NCI-H524 treated with DMSO at 0.1 percent for 48 hours (cell line): ENCODE data around the gene FBXO34.

ENCODE experiments used
- DNase-seq: peaks from one replicate; lab custom pipeline; 2025; lab: John Stamatoyannopoulos, UW

The FBXO34 gene, protein sequence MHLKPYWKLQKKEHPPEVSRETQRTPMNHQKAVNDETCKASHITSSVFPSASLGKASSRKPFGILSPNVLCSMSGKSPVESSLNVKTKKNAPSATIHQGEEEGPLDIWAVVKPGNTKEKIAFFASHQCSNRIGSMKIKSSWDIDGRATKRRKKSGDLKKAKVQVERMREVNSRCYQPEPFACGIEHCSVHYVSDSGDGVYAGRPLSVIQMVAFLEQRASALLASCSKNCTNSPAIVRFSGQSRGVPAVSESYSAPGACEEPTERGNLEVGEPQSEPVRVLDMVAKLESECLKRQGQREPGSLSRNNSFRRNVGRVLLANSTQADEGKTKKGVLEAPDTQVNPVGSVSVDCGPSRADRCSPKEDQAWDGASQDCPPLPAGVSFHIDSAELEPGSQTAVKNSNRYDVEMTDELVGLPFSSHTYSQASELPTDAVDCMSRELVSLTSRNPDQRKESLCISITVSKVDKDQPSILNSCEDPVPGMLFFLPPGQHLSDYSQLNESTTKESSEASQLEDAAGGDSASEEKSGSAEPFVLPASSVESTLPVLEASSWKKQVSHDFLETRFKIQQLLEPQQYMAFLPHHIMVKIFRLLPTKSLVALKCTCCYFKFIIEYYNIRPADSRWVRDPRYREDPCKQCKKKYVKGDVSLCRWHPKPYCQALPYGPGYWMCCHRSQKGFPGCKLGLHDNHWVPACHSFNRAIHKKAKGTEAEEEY

GRCh38 chr14:55270832-55271571 lies at the start of gene FBXO34:
Gene FBXO34 (plus strand): TSS chr14:55271421. CDS start chr14:55350391, 78,970 bp downstream.
- peak; percentile 93 for DNase-seq

GRCh38 chr14:55221968-55222367 lies 49.3 kb upstream of the FBXO34 start:
- no peak for DNase-seq

- DNase-seq = no peak
Observed at GRCh38 chr14:55223364-55223763, 47.9 kb upstream of the FBXO34 start.

DNA sequence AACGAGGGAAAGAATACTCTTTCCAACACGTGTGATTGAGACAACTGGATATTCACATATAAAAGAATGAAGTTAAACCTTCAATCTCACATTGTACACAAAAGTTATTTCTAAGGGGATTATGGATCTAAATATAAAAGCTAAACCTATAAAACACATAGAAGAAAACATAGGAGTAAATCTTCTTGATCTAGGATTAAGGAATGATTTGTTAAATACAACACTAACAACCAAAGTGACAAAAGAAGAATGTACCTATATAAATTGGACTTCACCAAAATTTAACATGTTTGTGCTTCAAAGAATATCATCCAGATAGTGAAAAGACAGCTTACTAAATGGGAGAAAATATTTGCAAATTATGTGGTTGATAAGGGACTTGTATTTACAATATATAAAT lies 43.0 kb upstream of the FBXO34 start:
- no peak for DNase-seq

GRCh38 chr14:55233591-55233990 lies 37.6 kb upstream of the FBXO34 start:
- DNase-seq = no peak

DNA sequence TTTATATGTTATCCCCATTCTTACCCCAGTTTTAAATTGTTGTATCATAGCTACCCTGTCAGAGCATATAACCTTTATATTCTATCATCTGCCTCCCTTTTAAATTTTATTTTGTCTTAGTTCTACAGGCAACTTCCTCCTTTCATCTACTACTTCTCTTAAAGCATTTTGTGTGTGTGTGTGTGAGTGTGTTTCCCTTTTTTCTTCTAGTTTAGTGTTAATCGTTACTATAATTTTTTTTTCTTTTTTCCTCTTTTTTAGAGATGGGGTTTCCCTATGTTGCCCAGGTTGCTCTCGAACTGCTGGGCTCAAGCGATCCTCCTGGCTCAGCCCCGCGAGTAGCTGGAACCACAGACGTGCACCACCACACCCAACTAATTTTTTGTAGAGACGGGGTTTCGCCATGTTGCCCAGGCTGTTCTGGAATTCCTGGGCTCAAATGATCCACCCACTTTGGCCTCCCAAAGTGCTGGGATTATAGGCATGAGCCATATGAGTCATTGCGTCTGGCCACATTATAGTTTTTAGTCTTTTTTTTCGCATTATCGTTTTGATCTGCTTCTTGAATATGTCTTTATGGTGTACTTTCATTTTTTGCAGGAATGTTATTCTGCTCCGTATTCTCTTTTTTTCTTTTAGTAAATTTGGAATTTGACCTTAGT lies 33.1 kb upstream of the FBXO34 start:
- no peak for DNase-seq

DNA sequence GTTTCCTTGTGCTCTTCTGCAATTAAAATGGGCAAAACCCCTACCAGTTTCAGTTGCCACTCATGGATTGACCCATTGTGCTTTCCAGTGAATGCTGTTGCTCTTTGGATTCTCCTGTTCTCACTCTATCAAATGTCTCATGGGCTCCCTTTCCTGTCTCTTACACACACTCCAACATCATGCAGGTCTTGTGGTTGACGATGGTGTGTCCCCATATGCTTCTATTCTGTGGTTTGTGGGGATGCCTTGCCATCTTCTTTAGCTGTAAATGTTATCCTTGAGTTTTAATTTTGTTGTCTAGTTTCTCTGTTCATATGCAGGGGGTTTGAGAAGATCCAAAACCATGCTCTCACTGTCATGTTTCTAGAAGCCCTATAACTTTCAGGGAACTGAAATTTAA lies 31.9 kb upstream of the FBXO34 start:
- DNase-seq = no peak

- no peak for DNase-seq
Observed at GRCh38 chr14:55240526-55241178, 30.6 kb upstream of the FBXO34 start.

DNA sequence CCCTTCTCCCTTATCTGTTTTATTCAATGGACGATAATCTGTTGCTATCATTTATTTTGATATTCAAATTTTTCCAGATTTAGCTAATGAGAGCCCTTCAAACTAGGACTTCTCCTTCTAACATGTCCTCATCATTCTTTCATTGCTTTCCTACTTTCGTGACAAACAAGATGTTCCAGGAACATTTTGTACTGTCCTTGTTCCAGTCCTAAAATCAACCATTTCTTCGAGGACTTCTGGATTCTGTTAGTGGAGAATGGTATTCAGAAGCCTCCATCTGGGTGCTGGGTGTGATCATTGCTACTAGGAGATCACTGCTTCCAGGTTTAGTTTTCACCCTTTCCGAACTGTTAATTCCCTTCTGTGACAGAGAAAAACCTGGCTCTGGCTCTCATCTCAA lies 29.5 kb upstream of the FBXO34 start:
- peak; percentile 43 for DNase-seq

- DNase-seq = no peak
Observed at GRCh38 chr14:55243386-55243785, 27.8 kb upstream of the FBXO34 start.

DNA sequence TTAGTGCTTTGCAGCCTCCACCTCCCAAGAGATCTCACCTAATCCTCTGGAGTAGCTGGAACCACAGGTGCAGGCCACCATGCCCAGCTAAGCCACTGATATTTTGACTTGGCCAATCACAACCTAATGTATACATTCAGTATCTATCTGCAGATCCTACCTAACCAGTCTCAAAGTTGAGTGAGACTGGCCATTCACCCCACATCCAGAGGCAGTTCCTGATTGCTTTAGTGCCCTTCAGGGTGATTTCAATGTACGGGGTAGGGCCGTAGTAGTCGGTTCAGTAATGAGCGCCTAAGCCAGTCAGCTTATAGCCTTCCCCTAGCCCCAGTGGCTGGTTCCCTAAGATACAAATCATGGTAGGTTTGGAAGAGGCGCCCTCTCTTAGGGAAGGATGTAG lies 27.4 kb upstream of the FBXO34 start:
- no peak for DNase-seq

DNA sequence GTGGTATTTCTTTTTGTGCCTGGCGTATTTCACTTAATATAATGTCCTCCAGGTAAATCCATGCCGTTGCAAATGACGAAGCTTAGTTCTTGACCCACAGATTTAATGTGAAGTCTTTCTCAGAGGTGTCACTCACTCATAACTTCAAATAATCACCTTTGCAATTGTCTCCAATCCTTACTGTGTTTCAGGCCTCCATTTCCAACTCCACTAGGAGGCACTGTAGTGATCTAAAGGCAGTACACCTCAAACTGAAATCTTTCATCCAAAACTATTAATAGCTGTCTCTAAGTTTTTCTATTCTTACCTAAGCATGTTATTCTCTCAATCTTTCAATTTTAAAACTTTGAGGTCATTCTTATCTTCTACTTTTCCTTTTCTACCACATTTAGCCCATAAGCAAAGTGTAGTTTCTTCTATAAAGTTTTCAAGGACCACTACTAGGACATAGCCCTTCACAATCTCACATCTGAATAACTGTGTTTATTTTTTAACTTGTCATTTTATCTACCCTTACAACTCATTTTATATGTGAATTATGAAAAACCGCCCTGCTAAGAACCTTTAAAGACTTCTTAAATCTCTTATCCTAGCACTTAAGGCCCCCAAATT lies 25.5 kb upstream of the FBXO34 start:
- no peak for DNase-seq

DNA sequence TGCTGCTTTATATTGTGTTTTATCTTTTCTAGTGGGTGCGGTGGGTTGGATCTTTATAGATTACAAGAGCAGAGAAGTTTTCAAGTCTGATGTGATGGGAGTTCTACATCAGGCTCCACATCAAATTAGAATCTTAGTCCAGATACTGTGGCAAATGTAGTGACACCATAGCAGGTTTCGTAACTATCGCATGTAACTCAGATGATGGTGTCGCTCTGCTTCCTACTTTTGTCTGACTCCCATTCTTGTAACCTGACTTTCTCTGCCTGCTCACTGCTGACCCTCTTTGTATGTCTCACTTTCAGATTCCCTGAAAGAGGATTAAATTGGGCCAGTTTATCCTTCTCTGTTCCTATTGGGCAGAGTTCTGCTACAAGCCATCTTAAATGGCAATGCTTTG lies 22.8 kb upstream of the FBXO34 start:
- DNase-seq = no peak

DNA sequence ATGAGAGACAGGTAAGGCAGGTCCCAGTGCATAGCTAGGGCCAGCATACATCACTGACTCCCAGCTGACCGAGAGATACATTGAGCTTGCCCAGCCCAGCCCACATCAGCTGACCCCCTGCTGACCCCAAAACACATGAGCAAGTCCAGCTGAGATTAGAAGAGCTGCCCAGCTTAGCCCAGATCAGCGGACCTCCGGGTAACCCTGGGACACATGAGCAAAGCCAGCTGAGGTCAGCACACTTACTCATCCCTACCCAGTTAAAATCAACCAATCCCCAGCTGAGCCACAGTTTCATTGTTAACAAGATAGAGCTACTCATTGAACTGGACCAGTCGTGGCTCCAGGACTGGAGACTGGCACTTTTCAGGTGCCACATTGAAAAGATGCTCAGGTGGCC lies 21.8 kb upstream of the FBXO34 start:
- no peak for DNase-seq

- no peak for DNase-seq
Observed at GRCh38 chr14:55253276-55253675, 17.9 kb upstream of the FBXO34 start.

- DNase-seq = no peak
Observed at GRCh38 chr14:55254581-55254980, 16.6 kb upstream of the FBXO34 start.

- no peak for DNase-seq
Observed at GRCh38 chr14:55255979-55256378, 15.2 kb upstream of the FBXO34 start.

- peak; percentile 96 for DNase-seq
Observed at GRCh38 chr14:55256586-55256985, 14.6 kb upstream of the FBXO34 start.

GRCh38 chr14:55265197-55265596 lies 6.0 kb upstream of the FBXO34 start:
- DNase-seq = no peak

DNA sequence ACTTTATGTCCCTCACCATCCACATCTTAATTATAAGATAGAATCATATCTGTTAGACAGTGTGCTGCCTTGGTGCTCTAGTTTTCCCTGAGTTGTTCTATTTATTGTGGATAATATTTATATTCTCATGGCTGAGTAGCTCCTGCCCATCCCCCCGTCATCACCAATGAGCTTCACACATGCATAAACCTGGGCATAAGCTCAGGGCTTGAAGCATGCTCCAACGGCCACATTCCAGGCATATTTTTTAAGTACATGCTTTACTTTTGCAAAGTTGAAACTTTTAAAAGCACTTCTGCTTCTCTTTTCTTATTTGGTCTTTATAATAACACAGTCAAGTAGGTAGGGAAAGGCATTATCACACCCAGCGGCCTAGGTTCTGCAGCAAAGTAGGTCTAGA lies 3.4 kb upstream of the FBXO34 start:
- no peak for DNase-seq

DNA sequence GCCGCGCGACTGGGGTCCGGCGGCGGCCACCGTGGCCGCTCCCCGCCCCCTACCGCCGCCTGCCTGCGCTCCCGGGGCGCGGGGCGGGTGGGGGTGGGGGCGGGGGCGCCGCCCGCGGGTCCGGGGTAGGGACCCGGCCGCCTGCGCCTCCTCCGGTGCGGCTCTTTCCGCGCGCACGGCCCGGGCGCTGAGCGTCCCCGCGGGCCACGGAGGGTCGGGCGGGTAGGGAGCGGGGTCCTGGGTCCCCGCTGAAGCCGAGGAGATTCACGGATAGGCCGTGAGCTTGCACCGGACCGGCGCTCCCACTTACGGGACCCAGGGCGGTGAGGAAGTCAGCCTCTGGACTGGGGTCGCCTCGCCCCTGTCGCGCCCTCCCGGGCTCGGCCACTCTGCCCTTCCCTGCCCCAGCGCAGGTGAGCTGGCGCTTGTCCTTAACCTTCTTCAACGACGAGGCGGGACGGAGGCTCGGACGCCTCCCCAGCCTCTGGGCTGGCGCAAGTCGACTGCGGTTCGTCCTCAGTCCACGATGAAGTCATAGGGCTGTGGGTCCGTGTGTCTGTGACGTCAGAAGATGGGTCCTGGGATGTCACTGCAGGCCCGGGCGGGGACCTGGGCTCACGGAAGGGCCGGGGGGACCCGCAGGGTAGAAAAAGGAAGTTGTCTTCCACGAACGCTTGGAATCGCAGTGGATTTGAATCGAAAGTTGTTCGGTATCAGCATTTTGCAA lies 514 bp downstream of the FBXO34 start:
- no peak for DNase-seq
